Ramos (cell line): Measurements from ENCODE around the gene WDR5.
"Not testable (repeated sequence)": the region's sequence is repeated elsewhere in the genome, so short reads cannot be mapped to it uniquely, and the experiment has no call there.

Experiments
- in situ Hi-C: fragments of 300-500 bp; cut with MboI; formaldehyde crosslinking; loops from one replicate; pipeline ENCODE4 v1.14.3; 2022; ENCODE audit warnings: low sequenced_read_pairs; ENCODE audit not compliant: unreplicated experiment

WDR5 gene

DNA sequence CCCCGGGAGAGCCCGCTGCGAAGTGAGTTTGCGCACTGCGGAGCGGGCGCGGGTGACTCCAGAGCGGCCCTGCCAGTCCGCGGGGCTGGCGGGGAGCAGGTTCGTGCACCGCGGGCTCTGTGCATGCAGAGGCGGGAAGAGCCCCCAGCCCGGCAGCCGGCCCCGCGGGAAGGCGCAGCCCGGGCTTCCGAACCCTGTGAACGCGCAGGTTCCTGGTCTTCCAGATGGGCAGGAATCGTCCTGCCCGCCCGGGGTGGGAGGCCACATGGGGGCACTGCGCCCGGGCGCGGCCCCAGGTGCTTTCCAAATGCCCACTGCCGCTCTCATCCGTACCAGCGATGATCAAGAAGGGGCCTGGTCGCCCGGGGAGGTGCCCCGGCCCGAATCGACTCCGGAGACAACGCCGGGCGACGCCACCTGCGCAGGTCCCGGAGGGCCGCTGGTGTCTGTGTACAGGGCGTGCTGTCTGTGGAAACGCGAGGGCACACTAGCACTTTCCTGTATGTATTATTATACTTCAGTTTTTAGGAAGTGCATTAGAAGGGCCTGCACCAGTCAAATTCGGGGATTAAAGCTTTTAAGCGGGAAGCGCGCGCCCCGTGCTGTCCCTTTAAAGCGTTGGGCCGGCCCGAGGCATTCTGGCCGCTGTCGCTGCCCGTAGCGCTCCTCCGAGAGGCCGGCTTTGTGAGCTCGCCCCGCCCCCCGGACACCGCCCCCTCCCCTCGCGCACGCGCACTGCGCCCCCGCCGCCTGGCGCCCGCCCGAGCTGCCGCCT, at the start of gene WDR5:
TSS of gene WDR5 (plus strand) at position 740 of the 775 bp plus-strand sequence. CDS start 3,796 bp downstream, outside the sequence.
- in situ Hi-C loops: no loop called here

DNA sequence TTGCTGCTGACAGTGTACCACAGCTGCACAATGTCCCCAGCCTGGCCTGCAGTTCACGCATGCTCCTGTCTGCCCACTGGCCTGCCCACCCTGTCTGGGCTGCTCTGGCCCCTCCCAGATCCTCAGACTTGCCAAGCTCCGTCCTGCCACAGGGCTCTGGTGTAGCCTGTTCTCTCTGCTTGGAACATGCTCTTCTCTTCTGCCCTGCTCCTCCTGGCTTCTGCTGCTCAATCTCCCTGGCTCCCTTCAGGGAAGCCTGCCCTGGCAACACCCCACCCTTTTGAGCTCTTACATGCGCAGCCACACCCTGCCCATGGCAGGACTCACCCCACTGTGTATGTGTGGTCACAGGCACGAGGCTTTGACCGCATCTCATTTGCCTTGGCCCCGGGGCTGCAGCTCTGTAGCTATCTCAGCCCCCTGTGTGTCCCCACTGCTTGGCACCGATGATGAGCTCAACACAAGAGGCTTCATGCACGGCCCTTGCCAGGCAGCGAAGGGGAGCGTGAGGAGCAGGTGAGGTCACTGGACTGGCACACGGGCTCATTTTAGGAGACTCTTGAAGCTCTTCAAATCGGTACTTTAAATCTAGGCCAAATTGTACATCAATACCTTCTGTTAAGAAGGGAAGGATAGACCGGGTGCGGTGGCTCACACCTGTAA, 47.7 kb upstream of the WDR5 start:
- in situ Hi-C loops: no loop called here

DNA sequence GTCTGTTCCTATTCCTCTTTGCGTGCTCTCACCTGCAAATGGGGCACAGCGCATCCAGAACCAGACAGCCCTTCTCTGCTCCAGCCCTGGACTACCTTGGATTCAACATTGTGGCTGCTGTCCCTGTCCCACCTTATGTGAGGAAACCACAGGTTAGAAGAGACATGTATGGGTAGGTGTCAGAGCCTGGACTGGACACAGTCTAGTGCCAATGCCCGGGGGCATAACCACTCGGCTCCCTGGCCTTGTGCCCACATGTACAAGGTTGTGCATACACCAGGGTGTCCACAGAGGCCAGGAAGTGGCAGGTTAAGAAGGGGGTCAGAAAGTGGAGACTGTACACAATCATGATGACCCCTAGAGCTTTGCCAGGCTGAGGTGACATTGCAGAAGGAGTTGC, 45.9 kb upstream of the WDR5 start:
- in situ Hi-C loops: no loop called here

DNA sequence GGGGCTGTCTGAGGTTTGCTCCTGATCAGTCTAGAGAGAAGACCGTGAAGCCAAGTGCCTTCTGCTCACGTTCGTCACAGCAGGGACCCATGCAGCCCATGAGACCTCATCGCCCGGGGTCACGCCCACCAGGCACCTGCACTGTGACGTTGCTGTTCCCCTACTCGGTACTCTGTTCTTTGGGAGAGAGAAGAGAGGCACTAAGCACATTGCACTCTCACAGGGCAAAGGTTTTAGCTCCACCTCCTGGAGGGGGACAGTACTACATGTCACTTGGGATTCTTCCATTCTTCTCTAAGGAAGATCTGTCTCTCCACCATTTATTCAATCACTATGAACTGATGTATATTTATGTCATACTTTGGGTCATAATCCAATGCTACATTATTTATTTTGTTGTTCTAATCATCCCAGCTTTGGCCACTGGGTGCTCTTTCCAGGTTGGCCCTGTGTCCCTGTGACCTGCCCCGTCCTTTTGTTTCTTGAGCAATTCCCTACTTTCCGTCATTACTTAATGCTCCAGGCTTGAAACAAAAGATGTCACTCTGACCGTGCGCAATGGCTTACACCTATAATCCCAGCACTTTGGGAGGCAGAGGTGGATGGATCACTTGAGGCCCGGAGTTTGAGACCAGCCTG, 36.6 kb upstream of the WDR5 start:
- in situ Hi-C loops: no loop called here

DNA sequence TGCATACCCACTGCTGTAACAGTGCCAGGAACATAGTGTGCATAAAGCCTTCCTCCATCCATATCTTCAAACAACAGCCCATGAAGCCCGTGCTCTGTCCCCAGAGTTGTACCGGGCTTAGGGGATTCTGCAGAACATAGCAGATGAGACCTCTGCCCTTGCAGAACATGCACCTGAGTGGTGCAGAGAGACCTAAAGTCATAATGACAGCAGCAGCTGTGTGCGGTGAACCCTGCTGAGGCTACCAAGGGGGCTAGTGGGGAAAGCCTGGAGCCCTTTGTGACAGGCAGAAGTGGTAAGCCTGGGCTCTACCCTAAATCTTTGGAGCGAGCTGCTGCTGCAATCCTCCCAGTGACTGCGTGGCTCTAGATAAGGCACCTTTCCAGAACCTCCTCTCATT, 35.8 kb upstream of the WDR5 start:
- in situ Hi-C loops: no loop called here

DNA sequence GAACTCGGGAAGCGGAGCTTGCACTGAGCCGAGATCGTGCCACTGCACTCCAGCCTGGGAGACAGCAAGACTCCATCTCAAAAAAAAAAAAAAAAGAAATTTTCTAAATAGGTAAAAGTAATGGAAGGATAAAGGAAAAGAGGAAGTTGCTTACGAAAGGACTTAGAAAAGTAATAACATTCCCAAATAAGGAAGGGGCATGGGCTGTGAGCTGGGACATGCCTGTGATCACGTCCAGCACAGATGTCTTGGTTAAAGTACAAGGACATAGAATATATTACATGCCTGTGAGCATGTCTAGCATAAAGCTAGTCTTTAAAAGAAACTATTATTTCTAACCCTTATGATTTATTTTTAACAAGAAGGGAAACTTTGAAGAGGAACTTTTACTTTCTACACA, 34.7 kb upstream of the WDR5 start:
- in situ Hi-C loops: not testable (repeated sequence)

DNA sequence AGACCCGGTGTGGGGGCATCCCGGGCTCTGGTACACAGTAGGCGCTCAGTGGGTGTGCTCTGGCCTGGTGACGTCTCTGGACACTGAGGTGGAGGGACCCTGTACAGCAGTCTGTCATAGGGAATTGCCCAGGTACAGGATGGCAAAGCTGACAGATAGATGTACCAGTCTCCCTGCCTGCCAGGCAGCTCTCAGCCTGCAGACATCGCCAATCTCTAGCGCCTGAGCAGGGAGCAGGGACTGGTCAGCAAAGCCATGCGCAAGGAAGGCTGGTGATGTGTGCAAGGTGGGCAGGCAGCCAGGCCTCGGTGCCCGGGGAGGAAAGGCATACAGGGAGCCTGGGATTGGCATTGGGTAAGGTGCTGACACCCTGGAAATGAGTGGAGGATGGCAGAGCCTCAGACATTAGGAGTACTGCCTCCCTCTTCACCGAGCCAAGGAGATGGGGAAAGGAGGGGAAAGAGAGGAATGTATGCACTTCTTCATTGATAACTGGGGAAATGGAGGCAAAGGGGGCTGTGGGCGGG, 34.2 kb upstream of the WDR5 start:
- in situ Hi-C loops: no loop called here

DNA sequence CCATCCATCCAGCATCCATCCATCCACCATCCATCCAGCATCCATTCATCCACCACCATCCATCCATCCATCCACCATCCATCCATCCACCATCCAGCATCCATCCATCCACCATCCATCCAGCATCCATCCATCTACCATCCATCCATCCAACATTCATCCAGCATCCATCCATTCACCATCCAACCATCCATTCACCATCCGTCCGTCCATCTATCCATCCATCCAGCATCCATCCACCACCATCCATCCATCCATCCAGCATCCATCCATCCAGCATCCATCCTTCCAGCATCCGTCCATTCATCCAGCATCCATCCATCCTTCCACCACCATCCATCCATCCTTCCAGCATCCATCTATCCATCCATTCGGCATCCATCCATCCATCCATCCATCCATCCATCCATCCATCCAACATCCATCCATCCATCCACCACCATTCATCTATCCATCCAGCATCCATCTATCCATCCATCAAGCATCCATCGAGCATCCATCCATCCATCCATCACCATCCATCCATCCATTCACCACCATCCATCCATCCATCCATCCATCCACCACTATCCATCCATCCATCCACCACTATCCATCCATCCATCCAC, 32.4 kb upstream of the WDR5 start:
- in situ Hi-C loops: no loop called here

DNA sequence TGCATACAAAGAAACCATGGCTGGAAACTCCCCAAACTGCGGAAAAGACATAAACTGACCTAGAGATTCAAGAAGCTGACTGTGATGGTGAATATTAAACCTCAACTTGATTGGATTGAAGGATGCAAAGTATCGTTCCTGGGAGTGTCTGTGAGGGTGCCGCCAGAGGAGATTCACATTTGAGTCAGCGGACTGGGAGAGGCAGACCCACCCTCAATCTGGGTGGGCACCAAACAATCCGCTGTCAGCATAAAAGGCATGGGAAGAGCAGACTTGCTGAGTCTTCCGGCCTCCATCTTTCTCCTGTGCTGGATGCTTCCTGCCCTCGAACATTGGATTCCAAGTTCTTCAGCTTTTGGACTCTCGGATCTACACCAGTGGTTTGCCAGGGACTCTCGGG, 24.8 kb upstream of the WDR5 start:
- in situ Hi-C loops: no loop called here

DNA sequence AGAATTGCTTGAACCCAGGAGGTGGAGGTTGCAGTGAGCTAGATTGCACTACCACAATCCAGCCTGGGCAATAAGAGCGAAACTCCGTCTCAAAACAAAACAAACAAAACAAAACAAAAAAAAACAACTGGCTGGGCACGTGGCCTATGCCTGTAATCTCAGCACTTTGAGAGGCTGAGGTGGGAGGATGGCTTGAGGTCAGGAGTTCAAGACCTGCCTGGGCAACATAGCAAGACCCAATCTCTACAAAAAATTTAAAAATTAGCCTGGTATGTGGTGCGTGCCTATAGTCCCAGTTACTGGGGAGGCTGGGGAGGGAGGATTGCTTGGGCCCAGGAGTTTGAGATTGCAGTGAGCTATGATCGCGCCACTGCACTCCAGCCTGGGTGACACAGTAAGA, 23.3 kb upstream of the WDR5 start:
- in situ Hi-C loops: no loop called here

DNA sequence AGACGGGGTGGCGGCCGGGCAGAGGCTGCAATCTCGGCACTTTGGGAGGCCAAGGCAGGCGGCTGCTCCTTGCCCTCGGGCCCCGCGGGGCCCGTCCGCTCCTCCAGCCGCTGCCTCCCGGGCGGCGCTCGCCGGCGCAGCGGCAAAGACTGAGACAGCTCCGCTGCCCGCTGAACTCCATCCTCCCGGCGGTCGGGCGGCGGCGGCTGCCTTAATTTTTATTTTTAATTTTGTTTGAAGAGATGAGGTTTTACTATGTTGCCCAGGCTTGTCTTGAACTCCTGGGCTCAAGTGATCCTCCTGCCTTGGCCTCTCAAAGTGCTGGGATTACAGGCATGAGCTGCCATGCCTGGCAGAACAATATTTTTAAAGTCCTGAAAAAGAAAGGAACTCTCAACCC, 16.9 kb upstream of the WDR5 start:
- in situ Hi-C loops: not testable (repeated sequence)

DNA sequence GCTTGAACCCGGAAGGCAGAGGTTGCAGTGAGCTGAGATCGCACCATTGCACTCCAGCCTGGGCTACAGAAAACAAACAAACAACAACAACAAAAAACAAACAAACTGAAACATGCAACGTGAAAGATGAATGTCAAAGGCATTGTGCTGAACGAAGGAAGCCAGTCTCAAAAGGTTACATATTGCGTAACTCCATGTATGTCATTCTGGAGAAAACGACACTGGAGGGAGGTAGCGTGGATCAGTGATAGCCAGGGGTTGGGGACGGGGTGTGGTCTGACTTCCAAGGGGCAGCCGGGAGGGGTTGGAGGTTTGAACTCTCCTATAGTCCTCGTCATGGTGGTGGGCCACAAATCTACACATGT, 12.1 kb upstream of the WDR5 start:
- in situ Hi-C loops: no loop called here

DNA sequence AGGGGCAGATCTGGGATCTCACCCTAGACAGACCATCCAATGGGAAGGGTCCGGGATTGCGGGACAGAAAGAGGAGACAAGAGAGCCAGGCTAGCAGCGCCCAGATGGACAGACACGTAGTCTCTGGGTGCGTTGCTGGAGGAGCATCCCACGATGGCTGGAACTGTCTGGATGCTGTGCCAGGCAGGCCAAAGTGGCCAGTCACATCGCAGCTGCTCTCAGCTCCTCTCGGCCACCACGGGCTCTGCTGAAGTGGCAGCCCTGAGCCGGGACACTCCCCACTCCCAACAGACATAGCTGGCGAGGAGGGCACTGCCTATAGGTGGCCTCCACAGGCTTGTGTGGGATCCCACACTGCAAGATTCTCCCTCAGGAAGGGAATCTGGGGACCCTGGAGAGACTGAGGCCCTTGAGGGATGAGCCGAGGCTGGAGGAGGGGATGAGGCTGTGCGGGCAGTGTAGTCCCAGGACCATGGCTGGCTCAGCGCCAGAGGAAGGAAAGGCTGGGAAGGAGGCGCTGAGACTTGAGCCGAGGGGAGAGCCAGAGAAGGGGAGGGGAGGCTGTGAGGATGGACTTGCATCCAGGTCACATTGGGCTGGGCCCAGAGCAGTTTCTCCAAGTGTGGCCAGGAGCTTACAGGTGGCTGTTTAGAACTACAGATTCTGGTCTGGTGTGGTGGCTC, 10.3 kb upstream of the WDR5 start:
- in situ Hi-C loops: no loop called here

DNA sequence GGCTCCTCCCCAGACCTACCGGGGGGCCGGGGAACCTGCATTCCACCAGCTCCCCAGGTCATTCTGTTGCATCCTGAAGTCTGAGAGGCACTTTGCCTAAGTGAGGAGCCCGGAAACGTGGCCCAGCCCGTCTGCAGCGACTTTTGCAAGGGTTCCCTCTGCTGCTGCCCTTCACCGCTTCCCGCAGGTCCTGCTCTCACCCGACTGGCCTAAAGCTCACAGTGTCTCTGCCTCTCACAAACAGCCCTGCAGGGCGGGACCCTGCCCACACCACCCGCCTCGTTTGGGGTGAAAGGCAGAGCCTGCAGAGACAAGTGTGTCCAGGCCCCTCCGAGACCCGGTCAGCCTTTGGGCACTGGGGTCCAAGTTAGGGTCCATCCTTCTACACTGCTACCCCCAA, 9.5 kb upstream of the WDR5 start:
- in situ Hi-C loops: no loop called here

DNA sequence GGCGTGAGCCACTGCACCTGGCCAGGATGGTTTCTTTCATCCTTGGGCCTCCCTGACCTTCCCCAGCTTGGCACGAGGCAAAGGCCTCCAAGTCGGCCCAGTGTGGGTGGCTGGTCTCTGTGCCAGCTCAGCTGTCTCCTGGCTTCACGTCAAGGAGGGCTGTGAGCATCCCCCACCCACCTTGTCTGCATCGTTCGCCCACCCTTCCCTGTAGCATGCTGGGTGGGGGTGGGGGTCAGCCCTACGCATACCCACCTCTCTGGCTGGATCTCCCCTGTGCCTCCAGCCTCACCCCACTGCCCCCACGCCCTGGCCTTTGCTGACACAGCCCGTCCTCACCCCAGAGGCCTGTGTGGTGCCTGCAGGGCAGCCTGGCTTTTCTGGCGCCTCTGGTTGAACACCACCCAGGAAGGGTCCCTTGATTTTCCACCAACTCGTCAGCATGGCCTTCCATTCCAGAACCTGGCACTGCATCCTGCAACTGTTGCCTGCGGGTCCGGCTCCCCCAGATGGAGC, 8.8 kb upstream of the WDR5 start:
- in situ Hi-C loops: no loop called here

DNA sequence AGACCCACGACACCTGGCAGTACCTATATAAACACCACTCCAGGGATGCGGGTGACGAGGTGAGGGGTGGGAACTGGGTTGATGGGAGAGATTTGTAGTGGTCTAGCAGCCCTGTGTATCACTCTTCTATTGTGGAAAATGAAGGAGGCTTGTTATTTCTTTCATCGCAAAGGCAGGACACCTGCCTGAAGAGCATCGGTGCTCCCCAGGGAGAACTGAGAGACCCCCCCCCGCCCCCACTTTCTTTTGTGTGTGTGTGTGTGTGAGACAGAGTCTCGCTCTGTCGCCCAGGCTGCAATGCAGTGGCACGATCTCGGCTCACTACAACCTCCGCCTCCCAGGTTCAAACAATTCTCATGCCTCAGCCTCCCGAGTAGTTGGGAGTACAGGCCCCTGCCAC, 8.3 kb upstream of the WDR5 start:
- in situ Hi-C loops: no loop called here

DNA sequence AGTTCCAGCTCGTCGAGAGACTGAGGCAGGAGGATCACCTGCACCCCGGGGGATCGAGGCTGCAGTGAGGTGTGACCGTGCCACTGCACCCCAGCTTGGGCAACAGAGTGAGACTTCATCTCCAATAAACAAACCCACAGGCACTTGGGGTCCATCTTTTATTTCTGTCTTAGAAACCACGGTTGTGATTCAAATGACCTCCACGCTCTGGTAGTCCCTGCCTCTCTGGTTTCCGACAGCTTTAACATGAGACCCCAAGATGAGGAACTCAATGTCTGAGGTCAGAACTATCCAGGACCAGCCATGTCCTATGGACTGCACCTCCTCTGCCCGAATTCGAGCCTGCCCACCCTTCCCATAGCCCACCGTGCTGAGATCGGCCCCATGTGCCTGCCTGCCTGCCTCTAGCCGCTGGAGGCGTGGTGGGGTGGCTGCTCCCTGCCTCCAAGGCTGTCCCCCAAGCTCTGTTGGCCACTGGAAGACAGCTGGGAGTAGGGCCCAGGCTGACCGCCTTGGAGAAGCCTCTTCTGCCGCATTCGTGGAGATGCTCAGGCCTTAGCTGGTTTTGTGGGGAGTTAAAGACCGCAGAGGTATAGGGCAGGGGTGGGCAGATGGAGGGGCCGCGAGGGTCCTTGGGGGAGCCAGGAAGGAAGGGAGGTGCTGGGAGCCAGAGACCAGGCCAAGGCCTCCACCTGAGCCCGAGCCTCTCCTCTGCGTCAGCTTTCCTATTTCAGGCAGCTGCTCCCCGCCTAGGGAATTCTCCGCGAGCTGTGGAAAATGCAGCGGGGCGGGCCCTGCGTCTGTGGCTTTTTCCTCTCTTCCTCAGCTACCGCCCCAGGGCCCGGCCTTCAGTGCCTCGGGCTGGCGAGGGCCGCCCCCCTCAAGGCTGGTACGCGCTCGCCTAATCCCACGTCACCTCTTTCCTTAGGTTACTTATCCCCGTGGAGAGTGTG, 6.9 kb upstream of the WDR5 start:
- in situ Hi-C loops: no loop called here

DNA sequence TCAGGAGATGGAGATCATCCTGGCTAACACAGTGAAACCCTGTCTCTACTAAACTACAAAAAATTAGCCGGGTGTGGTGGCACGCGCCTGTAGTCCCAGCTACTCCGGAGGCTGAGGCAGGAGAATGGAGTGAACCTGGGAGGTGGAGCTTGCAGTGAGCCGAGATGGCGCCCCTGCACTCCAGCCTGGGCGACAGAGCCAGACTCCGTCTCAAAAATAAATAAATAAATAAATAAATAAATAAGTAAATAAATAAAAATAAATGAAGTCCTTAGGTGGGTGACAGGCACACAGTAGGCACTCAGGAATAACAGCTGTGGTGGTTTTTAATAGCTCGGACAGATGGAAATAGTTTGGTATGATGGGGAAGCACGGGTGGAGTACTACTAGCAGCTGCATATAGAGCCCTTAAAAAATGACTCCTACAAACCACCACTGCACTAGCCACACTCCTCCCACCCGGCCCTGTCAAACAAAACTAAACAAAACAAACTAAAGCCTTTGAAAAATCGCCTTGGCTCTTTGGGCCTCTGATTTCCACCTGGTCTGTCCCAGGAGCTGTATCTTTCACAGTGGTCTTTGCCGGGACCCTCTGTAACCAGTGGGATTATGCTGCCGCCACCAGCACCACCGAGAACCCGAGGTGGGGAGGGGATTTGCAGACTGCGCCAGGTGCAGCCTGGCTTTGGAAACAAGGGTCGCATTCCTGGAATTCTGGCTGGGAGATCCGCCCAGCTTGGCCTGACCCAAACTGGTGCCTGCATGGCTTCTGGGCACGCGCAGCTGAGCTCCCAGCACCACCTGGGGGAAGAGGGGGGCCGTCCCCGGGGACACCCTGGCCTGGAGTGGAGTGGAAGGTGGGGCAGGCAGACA, 5.1 kb upstream of the WDR5 start:
- in situ Hi-C loops: no loop called here
